Peyer's patch (tissue), 4 donors: ENCODE data around the gene NLGN4X.

Experiments
- POLR2A ChIP-seq, 2 donors: fragments of 450-650 bp; IDR thresholded peaks; one replicate each; pipeline ENCODE4 v1.5.1; 2017; ENCODE audit warnings: antibody characterized with exemption in 2 of 2, mild to moderate bottlenecking in 2 of 2, moderate library complexity in 2 of 2
- TF ChIP-seq, protein P1 (sequence below), 6 experiments: fragments of 450-650 bp in 4 of 6; fragments of 200-600 bp in 2 of 6; sonication (generic) in 1 of 6; IDR thresholded peaks; one replicate each; pipeline ENCODE4 v1.5.1; 2017 to 2019; ENCODE audit warnings: antibody characterized with exemption in 6 of 6, mild to moderate bottlenecking in 3 of 6, moderate library complexity in 1 of 6

DNA sequence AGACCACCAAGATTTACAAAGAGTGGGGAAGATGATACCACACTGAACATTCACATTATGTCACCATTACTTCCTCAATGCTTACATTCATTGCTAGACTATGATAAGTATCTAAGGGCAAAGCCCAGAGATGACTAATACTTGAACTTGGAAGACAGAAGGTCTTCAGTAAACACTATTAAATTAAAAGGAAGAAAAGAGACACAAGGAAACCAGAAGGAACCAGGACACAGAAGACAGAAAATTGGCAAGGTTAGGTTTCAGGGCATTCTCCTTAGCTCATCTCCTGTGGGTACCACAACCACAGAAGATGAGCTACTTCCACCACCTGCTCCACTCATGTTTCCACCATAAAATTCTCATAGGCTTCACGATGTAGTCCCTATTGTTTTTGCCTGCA, 64.9 kb downstream of the NLGN4X start:
- TF ChIP-seq, protein P1, sequence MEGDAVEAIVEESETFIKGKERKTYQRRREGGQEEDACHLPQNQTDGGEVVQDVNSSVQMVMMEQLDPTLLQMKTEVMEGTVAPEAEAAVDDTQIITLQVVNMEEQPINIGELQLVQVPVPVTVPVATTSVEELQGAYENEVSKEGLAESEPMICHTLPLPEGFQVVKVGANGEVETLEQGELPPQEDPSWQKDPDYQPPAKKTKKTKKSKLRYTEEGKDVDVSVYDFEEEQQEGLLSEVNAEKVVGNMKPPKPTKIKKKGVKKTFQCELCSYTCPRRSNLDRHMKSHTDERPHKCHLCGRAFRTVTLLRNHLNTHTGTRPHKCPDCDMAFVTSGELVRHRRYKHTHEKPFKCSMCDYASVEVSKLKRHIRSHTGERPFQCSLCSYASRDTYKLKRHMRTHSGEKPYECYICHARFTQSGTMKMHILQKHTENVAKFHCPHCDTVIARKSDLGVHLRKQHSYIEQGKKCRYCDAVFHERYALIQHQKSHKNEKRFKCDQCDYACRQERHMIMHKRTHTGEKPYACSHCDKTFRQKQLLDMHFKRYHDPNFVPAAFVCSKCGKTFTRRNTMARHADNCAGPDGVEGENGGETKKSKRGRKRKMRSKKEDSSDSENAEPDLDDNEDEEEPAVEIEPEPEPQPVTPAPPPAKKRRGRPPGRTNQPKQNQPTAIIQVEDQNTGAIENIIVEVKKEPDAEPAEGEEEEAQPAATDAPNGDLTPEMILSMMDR (IDR thresholded peaks at IDR 0.05) = no peak
- TF ChIP-seq POLR2A (IDR thresholded peaks at IDR 0.05) = no peak
